K562 (cell line): Measurements from ENCODE around the gene SCRN3. TPM values are rescaled to one million over a fixed set of nuclear protein-coding genes. Genes with fewer than 3 reads are reported as not detected.

ENCODE experiments used
- ATAC-seq: fragments of 200-7000 bp; cut with Tn5 transposase; 3 replicates; pipeline ENCODE4 v1.9.1; 2020; ENCODE audit warnings: moderate library complexity
- BruUV-seq: library from RNA; stranded (reverse); fragments of 400-500 nt; replicated peaks from 2 replicates; lab custom pipeline; 2021; lab: Mats Ljungman, UMichigan
- CTCF ChIA-PET: fragments of 300-600 bp; formaldehyde crosslinking; extraction: SDS; loops from one replicate; lab custom pipeline; 2021; ENCODE audit warnings: low intra/inter-chr PET ratio; lab: Yijun Ruan, JAX
- POLR2A ChIA-PET: fragments of 300-600, 350-650 bp; sonication (Branson Sonifier 250); formaldehyde crosslinking; extraction: SDS; loops from one replicate; lab custom pipeline; 2021; ENCODE audit warnings: antibody characterized with exemption, inconsistent platforms; lab: Yijun Ruan, JAX
- DNase-seq, 4 experiments: peaks; one replicate each; pipeline versions ENCODE4 v3.0.0 to v3.0.0-alpha.2; 2011 to 2018; ENCODE audit warnings: low spot score in 3 of 4, mixed read lengths in 3 of 4; ENCODE audit errors: extremely low read depth in 1 of 4
- FAIRE-seq: peaks from 2 replicates; lab custom pipeline; 2011; peaks lifted over from hg19 to GRCh38; lab: Jason Lieb, UNC
- H2AFZ ChIP-seq: 2 replicates; pipeline ENCODE4 v1.6.0; 2011; ENCODE audit warnings: low read depth, low read length, control low read depth, inconsistent platforms
- H3K27ac ChIP-seq: fragments of 200-600 bp; 3 replicates; pipeline ENCODE4 v1.8.0; 2011; ENCODE audit warnings: low read depth, mild to moderate bottlenecking, control low read depth, inconsistent platforms, low read length, moderate library complexity, mixed read lengths; ENCODE audit errors: extremely low read depth
- H3K27me3 ChIP-seq, 2 experiments: fragments of 300-600 bp in 1 of 2; 2 replicates in 1 of 2; 3 replicates in 1 of 2; pipeline versions ENCODE4 v1.6.0 to v1.8.0; 2011; ENCODE audit warnings: inconsistent platforms in 2 of 2, low read length in 2 of 2, mild to moderate bottlenecking in 1 of 2, mixed read lengths in 1 of 2, moderate library complexity in 1 of 2; ENCODE audit not compliant: control insufficient read depth in 2 of 2, insufficient read depth in 2 of 2
- H3K36me3 ChIP-seq: fragments of 300-600 bp; 3 replicates; pipeline ENCODE4 v1.8.0; 2011; ENCODE audit warnings: mild to moderate bottlenecking, low read length, inconsistent platforms; ENCODE audit not compliant: control insufficient read depth, insufficient read depth
- H3K4me1 ChIP-seq, 2 experiments: fragments of 200-600 bp in 1 of 2; replicated peaks in 1 of 2; 2 replicates in 1 of 2; 3 replicates in 1 of 2; pipeline versions ENCODE4 v1.5.1 to v1.8.0; 2011; ENCODE audit warnings: inconsistent platforms in 2 of 2, low read length in 2 of 2, mild to moderate bottlenecking in 1 of 2, mixed read lengths in 1 of 2, moderate library complexity in 1 of 2; ENCODE audit not compliant: control insufficient read depth in 2 of 2, insufficient read depth in 2 of 2
- H3K4me2 ChIP-seq: 2 replicates; pipeline ENCODE4 v1.6.1; 2011; ENCODE audit warnings: low read length, control low read depth, inconsistent platforms, mixed read lengths; ENCODE audit not compliant: insufficient read depth
- H3K4me3 ChIP-seq: fragments of 200-600 bp; sonication (generic), shearing (Covaris generic); 2 replicates; pipeline ENCODE4 v1.5.1; 2016; ENCODE audit warnings: control low read depth, inconsistent platforms
- H3K79me2 ChIP-seq: fragments of 200-600 bp; 3 replicates; pipeline ENCODE4 v1.8.0; 2011; ENCODE audit warnings: low read length, inconsistent platforms; ENCODE audit not compliant: control insufficient read depth, insufficient read depth
- H3K9ac ChIP-seq, 2 experiments: 2 replicates each; pipeline versions ENCODE4 v1.6.0 to v1.6.1; 2011; ENCODE audit warnings: low read depth in 2 of 2, low read length in 2 of 2, control low read depth in 1 of 2, inconsistent platforms in 1 of 2, mild to moderate bottlenecking in 1 of 2, mixed read lengths in 1 of 2; ENCODE audit not compliant: insufficient read depth in 1 of 2
- H3K9me1 ChIP-seq: one replicate; pipeline ENCODE4 v1.6.0; 2011; ENCODE audit warnings: inconsistent platforms, mild to moderate bottlenecking, low read length, moderate library complexity; ENCODE audit not compliant: control insufficient read depth, insufficient read depth
- H3K9me3 ChIP-seq: replicated peaks from 2 replicates; pipeline ENCODE4 v1.5.1; 2011; ENCODE audit warnings: low read depth, low read length, inconsistent platforms; ENCODE audit not compliant: control insufficient read depth, insufficient read depth
- H4K20me1 ChIP-seq: replicated peaks from 2 replicates; pipeline ENCODE4 v1.6.1; 2011; ENCODE audit warnings: low read length, inconsistent platforms, mixed read lengths; ENCODE audit not compliant: control insufficient read depth, insufficient read depth
- ARID3A ChIP-seq: IDR thresholded peaks from 2 replicates; pipeline ENCODE4 v1.6.1; 2012; ENCODE audit warnings: low read depth, low read length, improper control_type of control experiment, borderline replicate concordance
- ATF2 ChIP-seq: sonication (generic); formaldehyde crosslinking; IDR thresholded peaks from 2 replicates; pipeline ENCODE4 v1.8.1; 2022; ENCODE audit warnings: missing genetic modification reagents
- JUND ChIP-seq, 2 experiments: IDR thresholded peaks; 2 replicates in 1 of 2; 3 replicates in 1 of 2; pipeline ENCODE4 v1.6.1; 2011; ENCODE audit warnings: borderline replicate concordance in 2 of 2, low read depth in 2 of 2, low read length in 2 of 2, improper control_type of control experiment in 1 of 2, missing biosample characterization in 1 of 2, missing genetic modification characterization in 1 of 2, missing genetic modification reagents in 1 of 2
- RBFOX2 ChIP-seq: fragments of 200-400 bp; formaldehyde crosslinking; IDR thresholded peaks from 2 replicates; pipeline ENCODE4 v1.6.1; 2017; ENCODE audit warnings: low read depth, mild to moderate bottlenecking, low read length, moderate library complexity
- RBM34 ChIP-seq: fragments of 200-400 bp; formaldehyde crosslinking; IDR thresholded peaks from 2 replicates; pipeline ENCODE4 v1.6.1; 2018; ENCODE audit warnings: low read length, borderline replicate concordance; ENCODE audit not compliant: insufficient read depth
- TRIM25 ChIP-seq: fragments of 450-650 bp; IDR thresholded peaks from 2 replicates; pipeline ENCODE4 v1.7.0; 2016; ENCODE audit warnings: borderline replicate concordance
- ZHX1 ChIP-seq: fragments of 150-350 bp; conservative IDR thresholded peaks from 2 replicates; pipeline ENCODE4 v1.6.1; 2014; ENCODE audit warnings: low read length
- ZNF77 ChIP-seq: fragments of 250-450 bp; sonication (Bioruptor Pico); IDR thresholded peaks from 2 replicates; pipeline ENCODE4 v1.5.0; 2020
- WGBS: fragments of 100-300 bp; shearing (Covaris generic); methylation state at CpG from one replicate; pipeline ENCODE4 v1.1.6; 2016; ENCODE audit warnings: low coverage, mixed read lengths; ENCODE audit not compliant: insufficient coverage; ENCODE audit errors: missing lambda C conversion rate; 5-methylcytosine and 5-hydroxymethylcytosine counted together
- in situ Hi-C: fragments of 300-500 bp; cut with MboI; formaldehyde crosslinking; loops from 4 replicates; pipeline ENCODE4 v1.15.0; 2018; ENCODE audit warnings: inconsistent platforms, mixed read lengths
- intact Hi-C: fragments of 100-400 bp; cut with micrococcal nuclease; formaldehyde crosslinking; loops from 2 replicates; pipeline ENCODE4 v1.14.2; 2022
- polyA plus RNA-seq, 8 experiments: library from polyadenylated mRNA; depleted of rRNA in 4 of 8; stranded (reverse) in 5 of 8; unstranded in 3 of 8; fragments of >200 nt; fragmentation: Nextera tagmentation in 2 of 8; fragmentation: Illumina TruSeq in 1 of 8; extraction: Ambion mirVana in 2 of 8; extraction: Trizol in 1 of 8; gene quantifications; 2 replicates each; pipeline versions ENCODE4 v1.2.1 to v1.2.3, GENCODE V29; 2011 to 2014; ENCODE audit warnings: inconsistent platforms in 1 of 8, missing spikeins in 1 of 8
- total RNA-seq, 7 experiments: library from RNA; depleted of rRNA in 6 of 7; stranded (reverse); fragments of >200 nt in 6 of 7; fragmentation: Illumina TruSeq in 2 of 7; extraction: Trizol in 2 of 7; gene quantifications; 2 replicates each; pipeline versions ENCODE4 v1.2.1 to v1.2.3, GENCODE V29; 2011 to 2021; ENCODE audit warnings: low replicate concordance in 1 of 7
- TF ChIP-seq, protein P1 (sequence below): fragments of 450-650 bp; formaldehyde crosslinking; IDR thresholded peaks from 2 replicates; pipeline ENCODE4 v1.4.0; 2020; ENCODE audit warnings: mild to moderate bottlenecking, moderate library complexity

Gene SCRN3
- total and polyA plus RNA-seq, 9 of the 15 experiments (the other 6 are each of a cell fraction or from before 2014, with no cell fraction given), result 7.7 to 21.8 (median 20.0) TPM

DNA sequence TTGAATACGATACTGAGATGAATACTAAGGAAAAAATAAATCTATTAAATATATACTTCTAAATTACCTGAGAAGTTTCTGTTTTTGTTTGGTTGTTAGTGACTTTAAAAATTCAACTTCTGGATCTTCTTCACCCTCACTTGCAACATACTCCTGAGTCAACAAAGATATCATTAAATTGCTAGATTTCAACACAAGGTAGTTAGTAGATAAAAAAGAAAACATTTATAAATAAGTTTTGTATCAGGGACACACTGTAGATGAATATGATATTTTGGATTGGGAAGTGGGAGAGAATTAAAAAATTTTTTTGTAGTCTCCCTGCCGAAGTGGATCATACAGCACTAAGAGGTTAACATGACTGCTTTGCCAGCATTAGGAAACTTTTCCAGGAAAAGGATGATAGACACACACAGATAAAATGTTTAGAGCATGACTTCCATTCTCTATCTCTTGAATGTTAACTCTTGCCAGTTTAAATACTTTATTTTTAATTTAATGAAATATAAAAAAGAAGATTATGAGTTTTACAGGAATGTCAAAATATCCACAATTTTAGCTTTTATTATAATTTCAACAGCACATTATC is 44.8 kb upstream of the SCRN3 start (continued):
- TF ChIP-seq TRIM25 (no peak), JUND (IDR thresholded peaks at IDR 0.05; ENCODE audit: borderline replicate concordance, low read depth, low read length) (peak; percentile 45; the same call in 1 of the 2 replicates), JUND (tag; IDR thresholded peaks at IDR 0.05; ENCODE audit: borderline replicate concordance, low read depth, low read length) (no peak)

DNA sequence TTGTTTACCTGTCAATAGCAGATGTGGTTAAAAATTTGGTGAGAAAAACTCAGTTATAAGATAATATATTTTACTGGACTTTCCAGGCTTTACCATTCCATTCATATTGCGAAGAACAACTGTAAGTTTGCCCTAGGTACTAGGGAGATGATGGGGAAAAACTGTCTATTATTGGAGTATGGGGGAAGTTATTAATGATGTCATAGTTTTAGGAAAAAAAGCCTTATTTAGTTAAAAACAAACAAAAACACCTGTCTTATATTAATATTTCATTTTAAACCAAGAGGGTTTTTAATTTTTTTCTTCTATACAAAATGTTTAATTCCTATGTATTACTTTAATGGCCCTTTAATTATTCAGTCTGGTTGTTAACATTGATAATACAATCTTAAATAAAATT is 42.5 kb upstream of the SCRN3 start:
- no peak overlapping the region for H2AFZ ChIP-seq
- no peaks in the 10 kb centered on the region for H3K9me3 ChIP-seq
- H3K27ac ChIP-seq, result no peak overlapping the region
- H3K4me3 ChIP-seq, result no peak overlapping the region
- WGBS, result 91% methylated on average over 1 of the region's 1 CpG
- ChIA-PET CTCF (no interaction called here), POLR2A (interaction anchor here (0.8 to 1.0 kb wide), 2 partner anchors 15 kb away, joined by 3 to 4 read pairs; no protein-coding TSS in a partner anchor)
- no peaks in the 10 kb centered on the region for H3K27me3 ChIP-seq
- intact Hi-C loops (loop anchor here (5.0 kb wide), 1 partner anchor 194 kb away; no protein-coding TSS in a partner anchor), in situ Hi-C loops (no loop called here)
- no peaks in the 10 kb centered on the region for H4K20me1 ChIP-seq
- DNase-seq (no peak), ATAC-seq (no peak), FAIRE-seq (no peak)
- no TSS peak for BruUV-seq
- no peak overlapping the region for H3K9ac ChIP-seq
- no peaks in the 10 kb centered on the region for H3K79me2 ChIP-seq
- H3K9me1 ChIP-seq, result no peaks in the 10 kb centered on the region
- H3K4me2 ChIP-seq, result no peak overlapping the region
- H3K36me3 ChIP-seq, result no peaks in the 10 kb centered on the region
- no peaks in the 10 kb centered on the region; a peak in 2 of 5 replicates for H3K4me1 ChIP-seq
- TF ChIP-seq ZNF77 (CRISPR knock-in tag), result no peak
- no peak for TF ChIP-seq RBM34
- TF ChIP-seq, protein P1, sequence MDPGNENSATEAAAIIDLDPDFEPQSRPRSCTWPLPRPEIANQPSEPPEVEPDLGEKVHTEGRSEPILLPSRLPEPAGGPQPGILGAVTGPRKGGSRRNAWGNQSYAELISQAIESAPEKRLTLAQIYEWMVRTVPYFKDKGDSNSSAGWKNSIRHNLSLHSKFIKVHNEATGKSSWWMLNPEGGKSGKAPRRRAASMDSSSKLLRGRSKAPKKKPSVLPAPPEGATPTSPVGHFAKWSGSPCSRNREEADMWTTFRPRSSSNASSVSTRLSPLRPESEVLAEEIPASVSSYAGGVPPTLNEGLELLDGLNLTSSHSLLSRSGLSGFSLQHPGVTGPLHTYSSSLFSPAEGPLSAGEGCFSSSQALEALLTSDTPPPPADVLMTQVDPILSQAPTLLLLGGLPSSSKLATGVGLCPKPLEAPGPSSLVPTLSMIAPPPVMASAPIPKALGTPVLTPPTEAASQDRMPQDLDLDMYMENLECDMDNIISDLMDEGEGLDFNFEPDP (CRISPR knock-in tag), result no peak
- TF ChIP-seq ARID3A, result no peak
- TF ChIP-seq ATF2 (CRISPR knock-in tag), result no peak
- no peak for TF ChIP-seq RBFOX2
- no peak for TF ChIP-seq ZHX1
